Right kidney (tissue), 9 donors: Measurements from ENCODE around the gene KIFC3.
"Not testable (repeated sequence)": the region's sequence is repeated elsewhere in the genome, so short reads cannot be mapped to it uniquely, and the experiment has no call there.

ENCODE experiments used
- DNase-seq: peaks from one replicate; pipeline ENCODE4 v3.0.0-alpha.2; 2016
- long read RNA-seq, 8 donors: transcript quantifications; one replicate each; lab custom pipeline, GENCODE V29; 2026

KIFC3 gene
- long read RNA-seq, donor 1, transcript KIFC3-201 (19 exons, 3,427 nt), result major isoform, 5 of 12 reads
- long read RNA-seq, donor 1, partial matches to known transcripts, result 0 of 12 reads
- long read RNA-seq, donor 1, other reads (novel, unspliced or antisense), result 0 of 12 reads
- long read RNA-seq, donor 2, partial matches to known transcripts, result 0 of 5 reads
- long read RNA-seq, donor 2, other reads (novel, unspliced or antisense), result 0 of 5 reads
- long read RNA-seq, donor 3, partial matches to known transcripts, result 0 of 4 reads
- long read RNA-seq, donor 3, other reads (novel, unspliced or antisense), result 0 of 4 reads
- long read RNA-seq, donor 4, transcript KIFC3-235 (1 exons, 2,393 nt), result major isoform, 5 of 47 reads
- long read RNA-seq, donor 4, partial matches to known transcripts, result 40 of 47 reads
- long read RNA-seq, donor 4, other reads (novel, unspliced or antisense), result 0 of 47 reads
- long read RNA-seq, donor 5, partial matches to known transcripts, result 0 of 9 reads
- long read RNA-seq, donor 5, other reads (novel, unspliced or antisense), result 0 of 9 reads
- long read RNA-seq, donor 6, partial matches to known transcripts, result 0 of 8 reads
- long read RNA-seq, donor 6, other reads (novel, unspliced or antisense), result 0 of 8 reads
- long read RNA-seq, donor 7, result 0 reads
- long read RNA-seq, donor 8, transcript KIFC3-235 (1 exons, 2,393 nt), result major isoform, 5 of 11 reads
- long read RNA-seq, donor 8, partial matches to known transcripts, result 0 of 11 reads
- long read RNA-seq, donor 8, other reads (novel, unspliced or antisense), result 0 of 11 reads

- DNase-seq, result peak; percentile 82
Measured at GRCh38 chr16:57802341-57803133, at the start of gene KIFC3. KIFC3 (minus strand) TSS chr16:57802491; CDS start chr16:57798243, 4,248 bp downstream.

- DNase-seq, result no peak
Measured at GRCh38 chr16:57848181-57848580, 45.9 kb upstream of the KIFC3 start.

GRCh38 chr16:57846931-57847330 lies 44.6 kb upstream of the KIFC3 start:
- not testable (repeated sequence) for DNase-seq

GRCh38 chr16:57846078-57846697 lies 43.9 kb upstream of the KIFC3 start:
- DNase-seq, result no peak

- DNase-seq, result no peak
Measured at GRCh38 chr16:57845115-57845514, 42.8 kb upstream of the KIFC3 start.

- no peak for DNase-seq
Measured at GRCh38 chr16:57844416-57845030, 42.2 kb upstream of the KIFC3 start.

- no peak for DNase-seq
Measured at GRCh38 chr16:57843400-57843799, 41.1 kb upstream of the KIFC3 start.

GRCh38 chr16:57842601-57843000 lies 40.3 kb upstream of the KIFC3 start:
- DNase-seq, result no peak

GRCh38 chr16:57840833-57841232 lies 38.5 kb upstream of the KIFC3 start:
- no peak for DNase-seq

- DNase-seq, result no peak
Measured at GRCh38 chr16:57838161-57838560, 35.9 kb upstream of the KIFC3 start.

GRCh38 chr16:57837305-57838125 lies 35.2 kb upstream of the KIFC3 start:
- DNase-seq, result no peak

- not testable (repeated sequence) for DNase-seq
Measured at GRCh38 chr16:57835439-57835838, 33.1 kb upstream of the KIFC3 start.

GRCh38 chr16:57834936-57835335 lies 32.6 kb upstream of the KIFC3 start:
- no peak for DNase-seq

GRCh38 chr16:57830890-57831484 lies 28.7 kb upstream of the KIFC3 start:
- no peak for DNase-seq

GRCh38 chr16:57829969-57830360 lies 27.7 kb upstream of the KIFC3 start:
- no peak for DNase-seq

- no peak for DNase-seq
Measured at GRCh38 chr16:57828272-57829161, 26.2 kb upstream of the KIFC3 start.

- no peak for DNase-seq
Measured at GRCh38 chr16:57826706-57827625, 24.7 kb upstream of the KIFC3 start.

- no peak for DNase-seq
Measured at GRCh38 chr16:57826052-57826451, 23.8 kb upstream of the KIFC3 start.
